ENCODE results near the gene CCDC69.

GRCh38 chr5:151192626-151193025, 31.3 kb downstream of the CCDC69 start:
- TF ChIP-seq TAF1 (IDR thresholded peaks at IDR 0.05; ENCODE audit: borderline replicate concordance, low read depth, low read length) (no peak), POLR2AphosphoS5 (IDR thresholded peaks at IDR 0.05; ENCODE audit: low read depth, low read length) (no peak)
